ENCODE results near the gene TACR2.

GRCh38 chr10:69437321-69438259 is 20.9 kb upstream of the TACR2 start:
- TF ChIP-seq FOXM1 (IDR thresholded peaks at IDR 0.05; ENCODE audit: borderline replicate concordance, low read depth) (no peak), RAD21 (IDR thresholded peaks at IDR 0.05; ENCODE audit: low read depth) (no peak), TAF1 (IDR thresholded peaks at IDR 0.05; ENCODE audit: low read depth) (no peak), EP300 (IDR thresholded peaks at IDR 0.05; ENCODE audit: borderline replicate concordance) (no peak), CREB1 (IDR thresholded peaks at IDR 0.05; ENCODE audit: low read depth) (no peak), TCF12 (IDR thresholded peaks at IDR 0.05; ENCODE audit: low read depth) (no peak), CEBPB (IDR thresholded peaks at IDR 0.05) (no peak), NFIC (IDR thresholded peaks at IDR 0.05) (no peak)
- TF ChIP-seq, protein P1, sequence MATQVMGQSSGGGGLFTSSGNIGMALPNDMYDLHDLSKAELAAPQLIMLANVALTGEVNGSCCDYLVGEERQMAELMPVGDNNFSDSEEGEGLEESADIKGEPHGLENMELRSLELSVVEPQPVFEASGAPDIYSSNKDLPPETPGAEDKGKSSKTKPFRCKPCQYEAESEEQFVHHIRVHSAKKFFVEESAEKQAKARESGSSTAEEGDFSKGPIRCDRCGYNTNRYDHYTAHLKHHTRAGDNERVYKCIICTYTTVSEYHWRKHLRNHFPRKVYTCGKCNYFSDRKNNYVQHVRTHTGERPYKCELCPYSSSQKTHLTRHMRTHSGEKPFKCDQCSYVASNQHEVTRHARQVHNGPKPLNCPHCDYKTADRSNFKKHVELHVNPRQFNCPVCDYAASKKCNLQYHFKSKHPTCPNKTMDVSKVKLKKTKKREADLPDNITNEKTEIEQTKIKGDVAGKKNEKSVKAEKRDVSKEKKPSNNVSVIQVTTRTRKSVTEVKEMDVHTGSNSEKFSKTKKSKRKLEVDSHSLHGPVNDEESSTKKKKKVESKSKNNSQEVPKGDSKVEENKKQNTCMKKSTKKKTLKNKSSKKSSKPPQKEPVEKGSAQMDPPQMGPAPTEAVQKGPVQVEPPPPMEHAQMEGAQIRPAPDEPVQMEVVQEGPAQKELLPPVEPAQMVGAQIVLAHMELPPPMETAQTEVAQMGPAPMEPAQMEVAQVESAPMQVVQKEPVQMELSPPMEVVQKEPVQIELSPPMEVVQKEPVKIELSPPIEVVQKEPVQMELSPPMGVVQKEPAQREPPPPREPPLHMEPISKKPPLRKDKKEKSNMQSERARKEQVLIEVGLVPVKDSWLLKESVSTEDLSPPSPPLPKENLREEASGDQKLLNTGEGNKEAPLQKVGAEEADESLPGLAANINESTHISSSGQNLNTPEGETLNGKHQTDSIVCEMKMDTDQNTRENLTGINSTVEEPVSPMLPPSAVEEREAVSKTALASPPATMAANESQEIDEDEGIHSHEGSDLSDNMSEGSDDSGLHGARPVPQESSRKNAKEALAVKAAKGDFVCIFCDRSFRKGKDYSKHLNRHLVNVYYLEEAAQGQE (IDR thresholded peaks at IDR 0.05; ENCODE audit: low read depth) = no peak
